G401 (cell line): ENCODE results near the gene ANKRD30B. TPM values are rescaled to one million over a fixed set of nuclear protein-coding genes. Genes with fewer than 3 reads are reported as not detected.
"Not testable (repeated sequence)": the region's sequence is repeated elsewhere in the genome, so short reads cannot be mapped to it uniquely, and the experiment has no call there.

Experiments used
- DNase-seq: peaks from one replicate; pipeline ENCODE4 v3.0.0-alpha.2; 2015; ENCODE audit warnings: low spot score
- in situ Hi-C: cut with HindIII; loops from 2 replicates; pipeline ENCODE4 v1.10.0; 2016; ENCODE audit warnings: low sequenced_read_pairs, mixed read lengths
- total RNA-seq: library from RNA; depleted of rRNA; stranded (reverse); fragments of >200 nt; shearing (Covaris generic); gene quantifications from 2 replicates; pipeline ENCODE4 v1.2.3, GENCODE V29; 2014; rRNA removed

The ANKRD30B gene
- total RNA-seq, 1 experiment from 2014 or later, result not detected

DNA sequence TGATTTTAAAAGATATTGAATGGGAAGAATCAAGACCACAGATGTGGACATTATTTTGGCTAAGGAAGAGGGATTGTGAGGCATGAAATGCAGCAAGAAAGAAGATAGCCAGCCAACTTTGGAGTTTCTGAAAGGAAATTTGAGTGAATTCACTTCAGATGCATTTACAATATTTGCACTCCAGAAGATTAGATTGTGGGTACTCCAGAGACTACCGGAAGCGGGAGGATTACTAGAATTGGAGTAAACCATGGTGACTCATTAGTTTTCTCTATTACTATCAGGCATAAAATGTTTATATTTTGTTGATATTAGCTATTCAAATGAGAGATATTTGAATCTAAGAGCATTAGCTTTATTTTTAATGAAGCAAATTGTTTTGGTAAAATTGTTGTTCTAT is 93.6 kb downstream of the ANKRD30B start:
- not testable (repeated sequence) for DNase-seq

GRCh38 chr18:14851533-14851932 is 103.6 kb downstream of the ANKRD30B start:
- DNase-seq, in situ Hi-C loops: not testable (repeated sequence)

More for the DNA sequence above, 93.6 kb downstream of the ANKRD30B start:
- in situ Hi-C loops, result not testable (repeated sequence)

GRCh38 chr18:14855634-14856033 is 107.7 kb downstream of the ANKRD30B start:
- in situ Hi-C loops, DNase-seq: not testable (repeated sequence)

DNA sequence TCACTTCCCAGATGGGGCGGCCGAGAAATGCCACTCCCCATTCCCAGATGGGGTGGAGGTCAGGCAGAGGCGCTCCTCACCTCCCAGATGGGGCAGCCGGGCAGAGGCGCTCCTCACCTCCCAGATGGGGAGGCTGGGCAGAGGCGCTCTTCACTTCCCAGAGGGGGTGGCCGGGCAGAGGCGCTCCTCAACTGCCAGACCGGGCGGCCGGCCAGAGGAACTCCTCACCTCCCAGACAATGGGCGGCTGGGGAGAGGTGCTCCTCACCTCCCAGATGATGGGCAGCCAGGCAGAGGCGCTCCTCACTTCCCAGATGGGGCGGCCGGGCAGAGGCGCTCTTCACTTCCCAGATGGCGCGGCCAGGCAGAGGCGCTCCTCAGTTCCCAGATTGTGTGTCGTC is 108.3 kb downstream of the ANKRD30B start:
- in situ Hi-C loops, result not testable (repeated sequence)

DNA sequence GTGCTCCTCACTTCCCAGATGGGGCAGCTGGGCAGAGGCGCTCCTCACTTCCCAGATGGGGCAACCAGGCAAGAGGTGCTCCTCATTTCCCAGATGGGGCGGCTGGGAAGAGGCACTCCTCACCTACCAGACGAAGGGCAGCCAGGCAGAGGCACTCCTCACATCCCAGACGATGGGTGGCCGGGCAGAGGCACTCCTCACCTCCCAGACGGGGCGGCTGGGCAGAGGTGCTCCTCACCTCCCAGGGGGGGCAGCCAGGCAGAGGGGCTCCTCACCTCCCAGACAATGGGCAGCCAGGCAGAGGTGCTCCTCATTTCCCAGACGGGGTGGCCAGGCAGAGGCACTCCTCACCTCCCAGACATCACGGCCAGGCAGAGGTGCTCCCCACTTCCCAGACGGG is 110.5 kb downstream of the ANKRD30B start:
- in situ Hi-C loops, DNase-seq: not testable (repeated sequence)

More for the DNA sequence above, 108.3 kb downstream of the ANKRD30B start:
- not testable (repeated sequence) for DNase-seq

- in situ Hi-C loops, DNase-seq: not testable (repeated sequence)
These were observed 112.0 kb downstream of the ANKRD30B start for GRCh38 chr18:14859995-14860394.

DNA sequence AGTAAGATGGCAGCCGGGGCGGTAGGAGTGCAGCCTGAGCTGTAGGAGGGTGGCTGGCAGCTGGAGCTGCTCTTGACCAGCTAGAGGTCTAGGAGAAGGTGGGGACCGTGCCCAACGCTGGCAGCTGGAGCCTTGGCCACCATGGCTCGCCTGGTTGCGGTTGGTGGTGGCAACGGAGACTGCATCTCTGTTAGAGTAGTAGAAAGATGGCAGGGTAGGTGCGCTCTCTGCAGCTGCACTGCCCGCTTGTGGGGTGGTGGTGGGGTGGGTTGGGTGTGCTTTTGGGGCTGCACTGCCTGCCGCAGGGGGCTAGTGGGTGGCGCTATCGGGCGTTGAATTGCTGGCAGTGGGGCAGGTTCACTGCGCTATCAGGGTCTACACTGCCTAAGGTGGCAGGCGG is 118.5 kb downstream of the ANKRD30B start:
- in situ Hi-C loops, DNase-seq: not testable (repeated sequence)

DNA sequence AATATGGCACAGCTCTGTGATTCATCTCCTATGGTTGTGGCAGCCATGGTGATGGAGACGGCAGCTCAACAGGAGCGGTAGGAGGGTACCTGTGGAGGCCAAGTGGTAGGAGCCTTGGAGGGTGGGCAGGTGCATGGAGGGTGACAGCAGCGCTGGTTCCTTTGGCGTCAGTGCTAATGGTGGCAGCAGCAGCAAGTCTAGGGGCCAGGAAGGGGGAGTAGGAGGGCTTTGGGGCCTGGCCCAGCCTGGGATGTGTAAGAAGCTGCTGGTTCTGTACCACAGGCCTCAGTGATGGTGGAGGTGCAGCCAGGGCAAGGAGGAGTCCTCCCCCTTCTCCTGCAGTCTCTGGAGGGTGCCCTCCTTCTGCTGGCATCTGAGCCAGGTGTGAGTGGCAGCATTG is 120.0 kb downstream of the ANKRD30B start:
- DNase-seq, in situ Hi-C loops: not testable (repeated sequence)

- in situ Hi-C loops, DNase-seq: not testable (repeated sequence)
These were observed 120.9 kb downstream of the ANKRD30B start for GRCh38 chr18:14868825-14869224.

GRCh38 chr18:14878826-14879225 is 130.9 kb downstream of the ANKRD30B start:
- DNase-seq, in situ Hi-C loops: not testable (repeated sequence)

GRCh38 chr18:14900435-14900834 is 152.5 kb downstream of the ANKRD30B start:
- DNase-seq, result no peak
- in situ Hi-C loops, result no loop called here

Other genes with a start within 250 kb of the ANKRD30B start
- gene POTEC, start 204.6 kb upstream of the ANKRD30B start, total RNA-seq, result not detected in 2 replicates